ENCODE data around the gene PEX14. TPM values are rescaled to one million over a fixed set of nuclear protein-coding genes. Genes with fewer than 3 reads are reported as not detected.

PEX14 gene
- total RNA-seq, 2 experiments from 2014 or later, result 21.6 to 25.2 TPM

- Mint-ChIP-seq H3K36me3 (no peaks in the 10 kb centered on the region), H3K9me3 (no peaks in the 10 kb centered on the region)
- POLR2A ChIA-PET, result no interaction called here
Measured at GRCh38 chr1:10652626-10653025, 177.9 kb downstream of the PEX14 start.

GRCh38 chr1:10653370-10654125 is 178.8 kb downstream of the PEX14 start:
- Mint-ChIP-seq H3K4me1 (no peaks in the 10 kb centered on the region), H3K27ac (no peak overlapping the region), H3K4me3 (no peak overlapping the region), H3K27me3 (no peaks in the 10 kb centered on the region), H3K9me3 (no peaks in the 10 kb centered on the region), H3K36me3 (no peaks in the 10 kb centered on the region)
- POLR2A ChIA-PET, result no interaction called here
- DNase-seq (no peak), ATAC-seq (ENCODE audit: low read depth) (no peak)

More at GRCh38 chr1:10652626-10653025, 177.9 kb downstream of the PEX14 start:
- DNase-seq (no peak), ATAC-seq (ENCODE audit: low read depth) (no peak)
- Mint-ChIP-seq H3K27me3 (no peaks in the 10 kb centered on the region), H3K4me3 (no peak overlapping the region), H3K27ac (no peak overlapping the region), H3K4me1 (no peaks in the 10 kb centered on the region)

GRCh38 chr1:10655002-10655401 is 180.3 kb downstream of the PEX14 start:
- POLR2A ChIA-PET, result no interaction called here
- H3K9me3 Mint-ChIP-seq, result no peaks in the 10 kb centered on the region
- H3K4me3 Mint-ChIP-seq, result no peak overlapping the region
- ATAC-seq (ENCODE audit: low read depth) (no peak), DNase-seq (no peak)
- H3K36me3 Mint-ChIP-seq, result no peaks in the 10 kb centered on the region
- no peaks in the 10 kb centered on the region for H3K27me3 Mint-ChIP-seq
- no peaks in the 10 kb centered on the region for H3K4me1 Mint-ChIP-seq
- H3K27ac Mint-ChIP-seq, result no peak overlapping the region

- POLR2A ChIA-PET, result no interaction called here
- ATAC-seq (ENCODE audit: low read depth), result no peak
Measured at GRCh38 chr1:10656431-10656830, 181.7 kb downstream of the PEX14 start.

GRCh38 chr1:10657088-10657847 is 182.5 kb downstream of the PEX14 start:
- Mint-ChIP-seq H3K4me1 (no peaks in the 10 kb centered on the region), H3K4me3 (no peak overlapping the region), H3K36me3 (no peaks in the 10 kb centered on the region), H3K27ac (no peak overlapping the region), H3K9me3 (no peaks in the 10 kb centered on the region), H3K27me3 (no peaks in the 10 kb centered on the region)
- POLR2A ChIA-PET, result no interaction called here
- no peak for ATAC-seq (ENCODE audit: low read depth)
- no peak for DNase-seq

More at GRCh38 chr1:10656431-10656830, 181.7 kb downstream of the PEX14 start:
- Mint-ChIP-seq H3K4me3 (no peak overlapping the region), H3K27me3 (no peaks in the 10 kb centered on the region), H3K4me1 (no peaks in the 10 kb centered on the region), H3K36me3 (no peaks in the 10 kb centered on the region), H3K27ac (no peak overlapping the region), H3K9me3 (no peaks in the 10 kb centered on the region)
- no peak for DNase-seq

GRCh38 chr1:10658396-10659066 is 183.8 kb downstream of the PEX14 start:
- POLR2A ChIA-PET, result no interaction called here

GRCh38 chr1:10659218-10659617 is 184.5 kb downstream of the PEX14 start:
- no peak overlapping the region for H3K27ac Mint-ChIP-seq
- H3K36me3 Mint-ChIP-seq, result no peaks in the 10 kb centered on the region
- no peaks in the 10 kb centered on the region for H3K27me3 Mint-ChIP-seq
- POLR2A ChIA-PET, result no interaction called here
- ATAC-seq (ENCODE audit: low read depth) (no peak), DNase-seq (no peak)
- no peaks in the 10 kb centered on the region for H3K9me3 Mint-ChIP-seq
- no peak overlapping the region for H3K4me3 Mint-ChIP-seq
- H3K4me1 Mint-ChIP-seq, result no peaks in the 10 kb centered on the region

More at GRCh38 chr1:10658396-10659066, 183.8 kb downstream of the PEX14 start:
- Mint-ChIP-seq H3K4me3 (no peak overlapping the region), H3K9me3 (no peaks in the 10 kb centered on the region), H3K36me3 (no peaks in the 10 kb centered on the region), H3K4me1 (no peaks in the 10 kb centered on the region), H3K27me3 (no peaks in the 10 kb centered on the region), H3K27ac (no peak overlapping the region)
- ATAC-seq (ENCODE audit: low read depth) (no peak), DNase-seq (no peak)

- H3K27ac Mint-ChIP-seq, result no peak overlapping the region
- POLR2A ChIA-PET, result no interaction called here
- no peaks in the 10 kb centered on the region for H3K27me3 Mint-ChIP-seq
- no peak overlapping the region for H3K4me3 Mint-ChIP-seq
- no peaks in the 10 kb centered on the region for H3K4me1 Mint-ChIP-seq
- DNase-seq (no peak), ATAC-seq (ENCODE audit: low read depth) (no peak)
- no peaks in the 10 kb centered on the region for H3K9me3 Mint-ChIP-seq
- no peaks in the 10 kb centered on the region for H3K36me3 Mint-ChIP-seq
Measured at GRCh38 chr1:10659646-10660540, 185.1 kb downstream of the PEX14 start.

- POLR2A ChIA-PET, result no interaction called here
Measured at GRCh38 chr1:10661453-10661852, 186.7 kb downstream of the PEX14 start.

GRCh38 chr1:10662090-10662688 is 187.4 kb downstream of the PEX14 start:
- POLR2A ChIA-PET, result no interaction called here
- Mint-ChIP-seq H3K9me3 (no peaks in the 10 kb centered on the region), H3K27ac (no peak overlapping the region), H3K36me3 (no peaks in the 10 kb centered on the region), H3K4me3 (no peak overlapping the region), H3K27me3 (no peaks in the 10 kb centered on the region), H3K4me1 (no peaks in the 10 kb centered on the region)
- DNase-seq (no peak), ATAC-seq (ENCODE audit: low read depth) (no peak)

More at GRCh38 chr1:10661453-10661852, 186.7 kb downstream of the PEX14 start:
- ATAC-seq (ENCODE audit: low read depth) (no peak), DNase-seq (no peak)
- Mint-ChIP-seq H3K27me3 (no peaks in the 10 kb centered on the region), H3K27ac (no peak overlapping the region), H3K4me3 (no peak overlapping the region), H3K36me3 (no peaks in the 10 kb centered on the region), H3K9me3 (no peaks in the 10 kb centered on the region), H3K4me1 (no peaks in the 10 kb centered on the region)

- no peak overlapping the region for H3K4me3 Mint-ChIP-seq
- H3K27ac Mint-ChIP-seq, result no peak overlapping the region
- DNase-seq, result no peak
- no peaks in the 10 kb centered on the region for H3K9me3 Mint-ChIP-seq
- H3K27me3 Mint-ChIP-seq, result no peaks in the 10 kb centered on the region
- H3K36me3 Mint-ChIP-seq, result no peaks in the 10 kb centered on the region
- H3K4me1 Mint-ChIP-seq, result no peaks in the 10 kb centered on the region
- POLR2A ChIA-PET, result no interaction called here
- ATAC-seq (ENCODE audit: low read depth), result no peak
Measured at GRCh38 chr1:10662824-10663677, 188.3 kb downstream of the PEX14 start.

- Mint-ChIP-seq H3K9me3 (no peaks in the 10 kb centered on the region), H3K36me3 (no peaks in the 10 kb centered on the region), H3K4me1 (no peaks in the 10 kb centered on the region), H3K4me3 (no peak overlapping the region), H3K27ac (no peak overlapping the region), H3K27me3 (no peaks in the 10 kb centered on the region)
- ATAC-seq (ENCODE audit: low read depth) (no peak), DNase-seq (no peak)
- POLR2A ChIA-PET, result no interaction called here
Measured at GRCh38 chr1:10663678-10664035, 188.9 kb downstream of the PEX14 start.

Data from activated naive CD8-positive, alpha-beta T cell treated with anti-CD3 and anti-CD28 coated beads, Interleukin-2, amount 10 ng/mL, durations not matched to agents 7 days and 5 days (primary cell).